Tibial nerve (tissue), 4 donors: ENCODE data around the gene TEKTIP1.
A peak's percentile ranks its signal among the peaks of the same experiment; 100 is the strongest.

ENCODE experiments used
- EP300 ChIP-seq, 2 donors: sonication (generic); formaldehyde crosslinking; IDR thresholded peaks; one replicate each; pipeline ENCODE4 v1.6.1; 2017; ENCODE audit warnings: antibody characterized with exemption in 2 of 2, mild to moderate bottlenecking in 1 of 2
- POLR2A ChIP-seq, 2 donors: fragments of 450-650 bp; IDR thresholded peaks; one replicate each; pipeline ENCODE4 v1.6.1; 2017; ENCODE audit warnings: antibody characterized with exemption in 2 of 2, mild to moderate bottlenecking in 2 of 2, moderate library complexity in 2 of 2
- TF ChIP-seq, protein P1 (sequence below), 5 experiments: fragments of 200-600 bp in 3 of 5; fragments of 450-650 bp in 2 of 5; sonication (generic) in 3 of 5; IDR thresholded peaks; one replicate each; pipeline ENCODE4 v1.5.1; 2016 to 2019; ENCODE audit warnings: antibody characterized with exemption in 5 of 5, mild to moderate bottlenecking in 3 of 5, moderate library complexity in 2 of 5

DNA sequence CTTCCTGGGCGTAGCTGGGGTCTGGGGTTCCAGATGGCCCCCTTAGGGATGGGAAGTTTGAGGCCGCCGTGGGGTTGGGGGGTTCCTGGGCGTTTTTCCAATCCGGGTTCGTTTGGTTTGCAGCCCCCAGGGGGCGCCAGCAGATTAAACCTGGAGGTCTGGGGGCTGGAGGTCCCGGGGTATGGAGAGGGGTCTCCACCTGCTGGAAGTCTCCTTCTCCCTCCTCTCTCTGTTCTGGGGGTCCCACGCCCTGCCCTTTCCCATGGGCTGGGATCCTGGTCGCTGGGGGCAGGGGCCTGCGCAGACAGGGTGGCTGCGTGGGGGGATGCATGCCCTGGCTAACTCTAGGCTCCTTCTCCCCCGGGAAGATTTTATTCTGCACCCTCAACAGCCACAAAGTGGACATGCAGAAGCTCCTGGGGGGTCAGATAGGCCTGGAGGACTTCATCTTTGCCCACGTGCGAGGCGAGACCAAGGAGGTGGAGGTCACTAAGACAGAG lies 47.2 kb downstream of the TEKTIP1 start:
- TF ChIP-seq, protein P1, sequence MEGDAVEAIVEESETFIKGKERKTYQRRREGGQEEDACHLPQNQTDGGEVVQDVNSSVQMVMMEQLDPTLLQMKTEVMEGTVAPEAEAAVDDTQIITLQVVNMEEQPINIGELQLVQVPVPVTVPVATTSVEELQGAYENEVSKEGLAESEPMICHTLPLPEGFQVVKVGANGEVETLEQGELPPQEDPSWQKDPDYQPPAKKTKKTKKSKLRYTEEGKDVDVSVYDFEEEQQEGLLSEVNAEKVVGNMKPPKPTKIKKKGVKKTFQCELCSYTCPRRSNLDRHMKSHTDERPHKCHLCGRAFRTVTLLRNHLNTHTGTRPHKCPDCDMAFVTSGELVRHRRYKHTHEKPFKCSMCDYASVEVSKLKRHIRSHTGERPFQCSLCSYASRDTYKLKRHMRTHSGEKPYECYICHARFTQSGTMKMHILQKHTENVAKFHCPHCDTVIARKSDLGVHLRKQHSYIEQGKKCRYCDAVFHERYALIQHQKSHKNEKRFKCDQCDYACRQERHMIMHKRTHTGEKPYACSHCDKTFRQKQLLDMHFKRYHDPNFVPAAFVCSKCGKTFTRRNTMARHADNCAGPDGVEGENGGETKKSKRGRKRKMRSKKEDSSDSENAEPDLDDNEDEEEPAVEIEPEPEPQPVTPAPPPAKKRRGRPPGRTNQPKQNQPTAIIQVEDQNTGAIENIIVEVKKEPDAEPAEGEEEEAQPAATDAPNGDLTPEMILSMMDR (IDR thresholded peaks at IDR 0.05) = peak; percentile 34 to 66 (median 49)
- TF ChIP-seq POLR2A (IDR thresholded peaks at IDR 0.05) (no peak), EP300 (IDR thresholded peaks at IDR 0.05) (no peak)
